GM12875 (cell line): ENCODE measurements around the gene PTPRF.

Experiments
- H3K4me3 ChIP-seq: one replicate; pipeline ENCODE4 v1.5.1; 2011; ENCODE audit warnings: low read depth, low read length, control low read depth
- TF ChIP-seq, protein P1 (sequence below): IDR thresholded peaks from 2 replicates; pipeline ENCODE4 v1.5.1; 2011; ENCODE audit warnings: low read depth, mild to moderate bottlenecking, control low read depth, inconsistent platforms, low read length, moderate library complexity, borderline replicate concordance; ENCODE audit not compliant: insufficient read depth

Gene PTPRF

DNA sequence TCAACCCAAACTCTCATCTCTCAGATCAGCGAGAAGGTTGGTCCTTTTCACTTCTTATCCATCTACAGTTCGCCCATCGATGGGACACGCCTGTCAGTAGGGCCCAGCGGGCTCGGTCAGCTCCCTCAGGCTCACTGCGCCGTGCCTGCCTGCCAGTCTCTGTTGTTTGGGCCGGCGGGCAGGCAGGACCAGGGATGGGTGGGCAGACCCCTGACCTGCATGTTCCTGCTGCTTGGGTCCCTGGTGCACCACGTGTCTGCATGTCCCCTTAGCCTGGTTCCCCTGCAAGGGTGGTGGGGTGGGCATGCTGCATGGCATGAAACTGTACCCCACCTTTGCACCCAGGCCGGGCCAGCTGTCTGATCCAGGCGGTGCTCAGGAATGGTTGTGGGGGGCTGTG lies 52.4 kb downstream of the PTPRF start:
- H3K4me3 ChIP-seq = no peak overlapping the region
- TF ChIP-seq, protein P1, sequence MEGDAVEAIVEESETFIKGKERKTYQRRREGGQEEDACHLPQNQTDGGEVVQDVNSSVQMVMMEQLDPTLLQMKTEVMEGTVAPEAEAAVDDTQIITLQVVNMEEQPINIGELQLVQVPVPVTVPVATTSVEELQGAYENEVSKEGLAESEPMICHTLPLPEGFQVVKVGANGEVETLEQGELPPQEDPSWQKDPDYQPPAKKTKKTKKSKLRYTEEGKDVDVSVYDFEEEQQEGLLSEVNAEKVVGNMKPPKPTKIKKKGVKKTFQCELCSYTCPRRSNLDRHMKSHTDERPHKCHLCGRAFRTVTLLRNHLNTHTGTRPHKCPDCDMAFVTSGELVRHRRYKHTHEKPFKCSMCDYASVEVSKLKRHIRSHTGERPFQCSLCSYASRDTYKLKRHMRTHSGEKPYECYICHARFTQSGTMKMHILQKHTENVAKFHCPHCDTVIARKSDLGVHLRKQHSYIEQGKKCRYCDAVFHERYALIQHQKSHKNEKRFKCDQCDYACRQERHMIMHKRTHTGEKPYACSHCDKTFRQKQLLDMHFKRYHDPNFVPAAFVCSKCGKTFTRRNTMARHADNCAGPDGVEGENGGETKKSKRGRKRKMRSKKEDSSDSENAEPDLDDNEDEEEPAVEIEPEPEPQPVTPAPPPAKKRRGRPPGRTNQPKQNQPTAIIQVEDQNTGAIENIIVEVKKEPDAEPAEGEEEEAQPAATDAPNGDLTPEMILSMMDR = no peak

DNA sequence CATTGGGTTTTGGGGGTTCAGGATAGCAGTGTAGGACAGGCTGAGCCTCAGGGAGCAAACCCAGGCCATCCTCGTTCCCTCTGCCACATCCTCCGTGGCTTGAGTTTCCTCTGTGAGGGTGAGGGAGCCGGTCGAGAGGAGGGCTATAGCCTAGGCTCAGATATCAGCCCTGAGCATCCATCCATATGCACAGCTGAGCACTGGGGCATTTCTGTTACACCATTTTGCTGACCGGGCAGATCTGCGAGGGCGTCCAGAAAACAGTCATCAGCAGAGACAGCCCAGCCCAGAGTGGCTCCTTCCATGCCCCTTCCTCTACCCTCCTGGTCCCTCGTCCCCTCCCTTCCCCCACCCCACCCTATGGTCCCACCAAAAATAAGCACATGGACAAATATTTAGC lies 53.5 kb downstream of the PTPRF start:
- no peak overlapping the region for H3K4me3 ChIP-seq
- TF ChIP-seq, protein P1 = no peak

DNA sequence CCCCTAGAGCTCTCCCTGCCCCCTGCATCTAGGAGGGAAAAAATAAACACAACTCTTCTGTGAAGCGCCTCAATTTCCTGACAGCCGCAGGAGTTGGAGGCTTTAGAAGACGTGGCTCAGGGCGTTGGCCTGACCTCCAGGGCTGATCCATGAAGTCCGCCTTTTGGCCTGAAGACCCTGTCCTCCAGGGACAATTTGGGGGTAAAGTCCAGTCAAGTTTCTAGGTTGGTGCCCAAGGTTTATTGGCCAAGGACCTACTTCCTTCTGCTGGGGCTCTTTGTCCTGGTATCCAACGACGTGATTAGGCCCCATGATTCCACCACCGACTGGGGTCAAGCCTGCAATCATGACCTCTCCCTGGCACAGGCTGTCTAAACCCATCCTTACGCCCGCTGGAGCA lies 54.9 kb downstream of the PTPRF start:
- TF ChIP-seq, protein P1 = no peak
- H3K4me3 ChIP-seq = no peak overlapping the region

DNA sequence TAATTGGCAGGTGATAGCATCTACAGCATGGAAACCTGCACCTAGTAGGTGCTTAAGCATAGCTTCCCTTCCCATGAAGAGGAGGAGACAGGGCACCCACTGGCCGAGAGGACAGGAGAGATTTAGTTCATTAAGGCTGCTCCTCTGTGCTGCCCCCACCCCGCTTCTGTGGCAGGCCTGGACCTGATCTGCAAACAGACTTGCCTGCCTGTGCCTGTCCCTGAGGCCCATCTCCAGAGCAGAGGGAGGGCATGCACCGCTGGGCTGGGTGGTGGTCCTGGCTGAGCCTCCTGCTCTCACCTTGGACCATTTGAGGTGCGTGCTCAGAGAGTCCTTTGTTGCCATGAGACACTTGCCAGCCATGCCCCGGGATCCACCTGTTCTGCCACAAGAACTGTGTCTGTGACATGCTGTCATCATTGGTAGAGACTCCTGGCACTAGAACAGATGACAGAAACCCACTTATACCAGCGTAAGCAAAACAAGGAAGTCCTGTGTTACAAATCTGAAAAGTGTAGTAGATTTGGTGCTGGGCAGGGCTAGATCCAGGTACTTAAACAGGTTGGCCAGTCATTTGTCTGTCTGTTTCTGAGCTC lies 55.6 kb downstream of the PTPRF start:
- H3K4me3 ChIP-seq = no peak overlapping the region
- TF ChIP-seq, protein P1 = no peak

DNA sequence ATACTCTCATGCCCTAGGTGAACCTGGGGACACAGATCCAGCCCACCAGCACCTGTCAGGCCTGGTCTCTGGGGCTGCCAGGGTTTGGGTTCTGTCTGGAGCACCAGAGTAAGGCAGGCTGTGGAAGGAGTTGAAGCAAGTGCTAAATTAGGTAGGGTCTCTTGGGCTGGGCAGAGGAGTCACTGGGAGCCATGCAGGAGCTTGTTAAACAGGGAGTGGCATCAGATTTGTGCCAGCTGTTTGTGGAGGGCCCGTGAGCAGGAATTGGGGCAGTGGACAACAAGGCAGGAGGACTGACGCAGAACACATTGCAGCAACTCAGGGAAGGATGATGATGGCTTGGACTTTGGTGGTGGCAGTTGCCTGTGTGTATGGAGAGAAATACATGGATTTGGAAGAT lies 56.3 kb downstream of the PTPRF start:
- no peak overlapping the region for H3K4me3 ChIP-seq
- TF ChIP-seq, protein P1 = no peak

DNA sequence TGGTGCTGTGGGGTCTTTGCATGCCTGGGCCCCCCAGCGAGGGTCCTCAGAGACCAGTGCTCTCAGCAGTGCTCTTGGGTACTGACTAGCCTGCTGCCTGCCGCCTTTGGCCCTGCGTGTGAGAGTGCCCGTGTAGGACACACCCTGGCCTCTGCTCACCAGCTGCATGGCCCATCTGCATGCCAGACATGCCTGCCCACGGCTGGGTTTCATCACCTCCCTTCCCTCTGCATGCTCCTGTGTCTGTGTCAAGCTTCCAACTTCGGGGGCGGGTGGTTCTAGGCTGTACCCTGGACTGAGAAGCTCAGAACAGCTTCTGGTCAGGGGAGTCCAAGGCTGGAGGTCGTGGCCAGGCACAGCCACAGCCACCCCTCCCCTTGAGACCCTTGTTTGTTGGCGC lies 56.9 kb downstream of the PTPRF start:
- no peak overlapping the region for H3K4me3 ChIP-seq
- TF ChIP-seq, protein P1 = no peak

DNA sequence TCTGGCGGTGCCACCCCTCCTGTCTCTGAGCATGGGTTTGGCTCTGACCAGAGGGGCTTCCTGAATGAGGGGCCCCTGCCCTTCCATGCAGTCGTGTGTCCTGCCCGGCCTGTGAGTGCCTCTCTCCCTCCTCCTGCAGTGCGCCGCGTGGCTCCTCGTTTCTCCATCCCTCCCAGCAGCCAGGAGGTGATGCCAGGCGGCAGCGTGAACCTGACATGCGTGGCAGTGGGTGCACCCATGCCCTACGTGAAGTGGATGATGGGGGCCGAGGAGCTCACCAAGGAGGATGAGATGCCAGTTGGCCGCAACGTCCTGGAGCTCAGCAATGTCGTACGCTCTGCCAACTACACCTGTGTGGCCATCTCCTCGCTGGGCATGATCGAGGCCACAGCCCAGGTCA lies 57.9 kb downstream of the PTPRF start:
- no peak overlapping the region for H3K4me3 ChIP-seq
- TF ChIP-seq, protein P1 = no peak
